CD14-positive monocyte (primary cell): Measurements from ENCODE around the gene ADAMTS18. TPM values are rescaled to one million over a fixed set of nuclear protein-coding genes. Genes with fewer than 3 reads are reported as not detected.

Experiments
- DNase-seq, 3 donors: peaks; one replicate each; pipeline ENCODE4 v3.0.0-alpha.2; 2011 to 2022
- H2AFZ ChIP-seq: 2 replicates; pipeline ENCODE4 v1.6.0; 2012; ENCODE audit warnings: mild to moderate bottlenecking, low read depth, low read length, inconsistent platforms; ENCODE audit not compliant: insufficient read depth, poor library complexity, severe bottlenecking
- H3K27ac ChIP-seq, 2 donors: 1 replicate in 1 of 2; 2 replicates in 1 of 2; pipeline ENCODE4 v1.5.1; 2012 to 2013; ENCODE audit warnings: low read length in 2 of 2, control low read depth in 1 of 2, inconsistent platforms in 1 of 2, low read depth in 1 of 2, mild to moderate bottlenecking in 1 of 2
- H3K27me3 ChIP-seq, 2 donors: one replicate each; pipeline versions ENCODE4 v1.6.0 to v1.6.1; 2011 to 2013; ENCODE audit warnings: low read length in 2 of 2; ENCODE audit not compliant: control insufficient read depth in 2 of 2, insufficient read depth in 2 of 2
- H3K36me3 ChIP-seq, 2 donors: replicated peaks in 1 of 2; 1 replicate in 1 of 2; 2 replicates in 1 of 2; pipeline versions ENCODE4 v1.5.1 to v1.6.1; 2012 to 2013; ENCODE audit warnings: low read length in 2 of 2, control low read depth in 1 of 2, inconsistent platforms in 1 of 2, mild to moderate bottlenecking in 1 of 2; ENCODE audit not compliant: insufficient read depth in 2 of 2, control insufficient read depth in 1 of 2
- H3K4me1 ChIP-seq, 2 donors: 1 replicate in 1 of 2; 2 replicates in 1 of 2; pipeline versions ENCODE4 v1.5.1 to v1.6.1; 2012 to 2013; ENCODE audit warnings: low read length in 2 of 2, control low read depth in 1 of 2, inconsistent platforms in 1 of 2, mild to moderate bottlenecking in 1 of 2, moderate library complexity in 1 of 2; ENCODE audit not compliant: insufficient read depth in 2 of 2, control insufficient read depth in 1 of 2
- H3K4me2 ChIP-seq: replicated peaks from 2 replicates; pipeline ENCODE3; 2012; ENCODE audit warnings: low read length, moderate library complexity, mild to moderate bottlenecking; ENCODE audit not compliant: poor library complexity, severe bottlenecking; ENCODE audit errors: extremely low read depth
- H3K4me3 ChIP-seq, 3 experiments: fragments of 200-600 bp in 1 of 3; sonication (generic) in 1 of 3; replicated peaks in 1 of 3; 1 replicate in 2 of 3; 2 replicates in 1 of 3; pipeline ENCODE4 v1.5.1; 2011 to 2013; ENCODE audit warnings: low read length in 3 of 3, mild to moderate bottlenecking in 3 of 3, control low read depth in 2 of 3, low read depth in 2 of 3, inconsistent platforms in 1 of 3, moderate library complexity in 1 of 3
- H3K79me2 ChIP-seq: 2 replicates; pipeline ENCODE4 v1.6.0; 2012; ENCODE audit warnings: mild to moderate bottlenecking, control low read depth, inconsistent platforms, low read length, moderate library complexity; ENCODE audit not compliant: insufficient read depth
- H3K9ac ChIP-seq: 2 replicates; pipeline ENCODE4 v1.6.0; 2017; ENCODE audit warnings: low read length, mild to moderate bottlenecking; ENCODE audit not compliant: insufficient read depth, poor library complexity, severe bottlenecking
- H3K9me3 ChIP-seq, 2 donors: replicated peaks in 1 of 2; 1 replicate in 1 of 2; 2 replicates in 1 of 2; pipeline versions ENCODE4 v1.5.1 to v1.6.1; 2012 to 2013; ENCODE audit warnings: low read length in 2 of 2, control low read depth in 1 of 2; ENCODE audit not compliant: control insufficient read depth in 1 of 2, insufficient read depth in 1 of 2
- H4K20me1 ChIP-seq: 2 replicates; pipeline ENCODE4 v1.6.0; 2012; ENCODE audit warnings: mild to moderate bottlenecking, low read length, control low read depth, moderate library complexity; ENCODE audit not compliant: insufficient read depth
- H3K27ac Mint-ChIP-seq, 7 donors: one replicate each; pipeline ENCODE4 v1.8.0; 2020; ENCODE audit warnings: mild to moderate bottlenecking in 7 of 7, mixed read lengths in 7 of 7, moderate library complexity in 6 of 7, inconsistent platforms in 2 of 7
- H3K27me3 Mint-ChIP-seq, 3 donors: one replicate each; pipeline ENCODE4 v1.8.0; 2021 to 2022; ENCODE audit warnings: low read depth in 3 of 3, mild to moderate bottlenecking in 3 of 3, mixed read lengths in 3 of 3, moderate library complexity in 3 of 3, inconsistent platforms in 1 of 3
- H3K36me3 Mint-ChIP-seq, 2 donors: one replicate each; pipeline ENCODE4 v1.8.0; 2020; ENCODE audit warnings: mixed read lengths in 2 of 2, inconsistent platforms in 1 of 2, mild to moderate bottlenecking in 1 of 2
- H3K4me1 Mint-ChIP-seq: one replicate; pipeline ENCODE4 v1.8.0; 2020; ENCODE audit warnings: mild to moderate bottlenecking, mixed read lengths
- H3K4me3 Mint-ChIP-seq, 2 donors: one replicate each; pipeline ENCODE4 v1.8.0; 2020; ENCODE audit warnings: mild to moderate bottlenecking in 2 of 2, mixed read lengths in 2 of 2, moderate library complexity in 1 of 2
- H3K9me3 Mint-ChIP-seq, 7 donors: one replicate each; pipeline ENCODE4 v1.8.0; 2020 to 2022; ENCODE audit warnings: mixed read lengths in 7 of 7, mild to moderate bottlenecking in 6 of 7, moderate library complexity in 6 of 7, inconsistent platforms in 2 of 7
- CTCF ChIP-seq: fragments of 200-600 bp; IDR thresholded peaks from one replicate; pipeline ENCODE4 v1.8.0; 2022; ENCODE audit warnings: antibody characterized with exemption, mild to moderate bottlenecking
- WGBS: methylation state at CpG from one replicate; pipeline ENCODE4 v1.1.5; 2013; ENCODE audit warnings: missing lambda C conversion rate; ENCODE audit not compliant: insufficient coverage; 5-methylcytosine and 5-hydroxymethylcytosine counted together
- intact Hi-C, 2 donors: fragments of 100-400 bp; cut with micrococcal nuclease; formaldehyde crosslinking; loops; one replicate each; pipeline versions ENCODE4 v1.15.0 to v1.15.1; 2023
- polyA plus RNA-seq, 3 donors: library from polyadenylated mRNA; depleted of rRNA in 1 of 3; unstranded in 2 of 3; stranded (reverse) in 1 of 3; fragments of 300-500 nt in 2 of 3; fragments of >200 nt in 1 of 3; fragmentation: Illumina TruSeq in 2 of 3; gene quantifications; 1 replicate in 2 of 3; 2 replicates in 1 of 3; pipeline ENCODE4 v1.2.3, GENCODE V29; 2012 to 2021

Gene ADAMTS18
- polyA plus RNA-seq, 3 donors = not detected

GRCh38 chr16:77302249-77302648 is 132.6 kb downstream of the ADAMTS18 start:
- no peaks in the 10 kb centered on the region for H3K79me2 ChIP-seq
- Mint-ChIP-seq H3K4me1 (no peaks in the 10 kb centered on the region), H3K36me3 (no peaks in the 10 kb centered on the region), H3K27ac (no peak overlapping the region), H3K27me3 (no peaks in the 10 kb centered on the region), H3K9me3 (peaks cover 0 to 3% (median 0%) of the 10 kb centered on the region in 7 donors), H3K4me3 (no peak overlapping the region)
- H3K27me3 ChIP-seq = no peaks in the 10 kb centered on the region
- no peak overlapping the region for H3K9ac ChIP-seq
- H3K27ac ChIP-seq = no peak overlapping the region
- H3K36me3 ChIP-seq = no peaks in the 10 kb centered on the region
- no peak overlapping the region for H3K4me3 ChIP-seq
- no peaks in the 10 kb centered on the region for H3K4me1 ChIP-seq
- no peak overlapping the region for H3K4me2 ChIP-seq
- no peak for DNase-seq
- no peaks in the 10 kb centered on the region for H3K9me3 ChIP-seq
- H4K20me1 ChIP-seq = no peaks in the 10 kb centered on the region
- no peak overlapping the region for H2AFZ ChIP-seq
- no peak for TF ChIP-seq CTCF
- whole genome bisulfite sequencing = 80% methylated on average over 1 of the region's 5 CpGs
- intact Hi-C loops = no loop called here

- no peaks in the 10 kb centered on the region for H3K79me2 ChIP-seq
- no peak overlapping the region for H3K27ac ChIP-seq
- DNase-seq = no peak
- no peaks in the 10 kb centered on the region for H3K4me1 Mint-ChIP-seq
- no peak overlapping the region for H3K9ac ChIP-seq
- H3K9me3 ChIP-seq = no peaks in the 10 kb centered on the region
- H3K27ac Mint-ChIP-seq = no peak overlapping the region
- no peaks in the 10 kb centered on the region for H3K36me3 ChIP-seq
- H4K20me1 ChIP-seq = no peaks in the 10 kb centered on the region
- no peak overlapping the region for H3K4me3 Mint-ChIP-seq
- H3K4me2 ChIP-seq = no peak overlapping the region
- H3K36me3 Mint-ChIP-seq = no peaks in the 10 kb centered on the region
- peaks cover 0 to 3% (median 0%) of the 10 kb centered on the region in 7 donors for H3K9me3 Mint-ChIP-seq
- no peak overlapping the region for H2AFZ ChIP-seq
- no peaks in the 10 kb centered on the region for H3K27me3 ChIP-seq
- intact Hi-C loops = no loop called here
- H3K4me3 ChIP-seq = no peak overlapping the region
- no peaks in the 10 kb centered on the region for H3K27me3 Mint-ChIP-seq
- TF ChIP-seq CTCF = no peak
- no CpG with 5 or more reads among the region's 3 CpGs for WGBS
- H3K4me1 ChIP-seq = no peaks in the 10 kb centered on the region
These were observed 134.6 kb downstream of the ADAMTS18 start for GRCh38 chr16:77300256-77300655.
